A673 (cell line): ENCODE measurements around the gene HOOK2. TPM values are rescaled to one million over a fixed set of nuclear protein-coding genes. Genes with fewer than 3 reads are reported as not detected.

Experiments
- BruUV-seq: library from RNA; stranded (reverse); fragments of 400-500 nt; replicated peaks from 2 replicates; lab custom pipeline; 2021; lab: Mats Ljungman, UMichigan
- CTCF ChIA-PET: fragments of 300-600 bp; sonication (Branson Sonifier 250); formaldehyde crosslinking; loops from one replicate; lab custom pipeline; 2022; ENCODE audit warnings: antibody characterized with exemption; lab: Charles Lee
- POLR2A ChIA-PET: fragments of 300-600 bp; sonication (Branson Sonifier 250); formaldehyde crosslinking; loops from one replicate; lab custom pipeline; 2022; ENCODE audit warnings: antibody characterized with exemption; ENCODE audit not compliant: low non-redundant PET; lab: Charles Lee
- DNase-seq: peaks from one replicate; pipeline ENCODE4 v3.0.0-alpha.2; 2015; ENCODE audit warnings: low spot score
- H3K27ac ChIP-seq: fragments of 200-600 bp; sonication (generic); 2 replicates; pipeline ENCODE4 v1.5.1; 2016; ENCODE audit warnings: mixed run types, low read depth, mild to moderate bottlenecking, mixed read lengths, antibody characterized with exemption, low read length; ENCODE audit not compliant: poor library complexity, severe bottlenecking
- H3K27me3 ChIP-seq: fragments of 200-600 bp; sonication (generic); replicated peaks from 2 replicates; pipeline ENCODE4 v1.6.1; 2017; ENCODE audit warnings: mixed run types, low read depth, mild to moderate bottlenecking, mixed read lengths, antibody characterized with exemption, low read length; ENCODE audit not compliant: insufficient read depth, poor library complexity
- H3K36me3 ChIP-seq: fragments of 200-600 bp; sonication (generic); 2 replicates; pipeline ENCODE4 v1.6.1; 2016; ENCODE audit warnings: mixed run types, mild to moderate bottlenecking, mixed read lengths, antibody characterized with exemption, low read length; ENCODE audit not compliant: insufficient read depth, poor library complexity, severe bottlenecking
- H3K4me1 ChIP-seq: fragments of 200-600 bp; sonication (generic); 2 replicates; pipeline ENCODE4 v1.6.1; 2017; ENCODE audit warnings: mixed run types, mild to moderate bottlenecking, mixed read lengths, antibody characterized with exemption, low read length; ENCODE audit not compliant: insufficient read depth, poor library complexity, severe bottlenecking
- H3K4me3 ChIP-seq: fragments of 200-600 bp; sonication (generic); 2 replicates; pipeline ENCODE4 v1.5.1; 2016; ENCODE audit warnings: low read depth, mixed run types, mild to moderate bottlenecking, mixed read lengths, low read length; ENCODE audit not compliant: poor library complexity, severe bottlenecking
- H3K9me3 ChIP-seq: fragments of 200-600 bp; sonication (generic); 2 replicates; pipeline ENCODE4 v1.6.1; 2016; ENCODE audit warnings: mixed run types, low read depth, mild to moderate bottlenecking, mixed read lengths, antibody characterized with exemption, low read length; ENCODE audit not compliant: poor library complexity, severe bottlenecking
- CTCF ChIP-seq: fragments of 300-800, 200-600 bp; sonication (generic); conservative IDR thresholded peaks from 2 replicates; pipeline ENCODE4 v1.5.1; 2017; ENCODE audit warnings: low read depth, mild to moderate bottlenecking, antibody characterized with exemption, low read length, moderate library complexity, mixed read lengths
- EZH2 ChIP-seq: fragments of 200-600 bp; sonication (generic); IDR thresholded peaks from 2 replicates; pipeline ENCODE4 v1.6.1; 2017; ENCODE audit warnings: borderline replicate concordance, low read depth, mild to moderate bottlenecking, mixed read lengths, antibody characterized with exemption, low read length; ENCODE audit not compliant: poor library complexity, severe bottlenecking
- intact Hi-C: fragments of 100-400 bp; cut with micrococcal nuclease; formaldehyde crosslinking; loops from one replicate; pipeline ENCODE4 v1.10.0; 2022; ENCODE audit not compliant: unreplicated experiment
- total RNA-seq: library from RNA; stranded (reverse); gene quantifications from 2 replicates; pipeline ENCODE4 v1.2.3, GENCODE V29; 2021

Gene HOOK2
- total RNA-seq, 1 experiment from 2014 or later, result 25.8 TPM

- ChIA-PET CTCF (no interaction called here), POLR2A (interaction anchor here (0.5 kb wide), 1 partner anchor 1010 kb away, joined by 3 read pairs; no protein-coding TSS in a partner anchor)
- intact Hi-C loops, result no loop called here
- peak overlapping the region; percentile 96 for H3K27ac ChIP-seq
- no peaks in the 10 kb centered on the region for H3K36me3 ChIP-seq
- H3K4me1 ChIP-seq, result peaks cover 58% of the 10 kb centered on the region
- H3K9me3 ChIP-seq, result no peaks in the 10 kb centered on the region
- no peak overlapping the region for H3K4me3 ChIP-seq
- H3K27me3 ChIP-seq, result no peaks in the 10 kb centered on the region
- BruUV-seq, result no TSS peak
- TF ChIP-seq CTCF, result no peak
- no peak for TF ChIP-seq EZH2
- DNase-seq, result no peak
These were observed 11.0 kb upstream of the HOOK2 start for GRCh38 chr19:12786141-12786870.

- ChIA-PET POLR2A (no interaction called here), CTCF (no interaction called here)
- Histone ChIP-seq H3K27me3 (no peaks in the 10 kb centered on the region), H3K27ac (peak overlapping the region; percentile 96), H3K4me1 (peaks cover 52% of the 10 kb centered on the region), H3K36me3 (no peaks in the 10 kb centered on the region), H3K4me3 (no peak overlapping the region), H3K9me3 (no peaks in the 10 kb centered on the region)
- intact Hi-C loops, result no loop called here
- TF ChIP-seq EZH2, result no peak
- TF ChIP-seq CTCF, result no peak
- DNase-seq, result no peak
- no TSS peak for BruUV-seq
These were observed 10.2 kb upstream of the HOOK2 start for GRCh38 chr19:12785431-12786031.

GRCh38 chr19:12784871-12785430 is 9.6 kb upstream of the HOOK2 start:
- CTCF ChIA-PET, result no interaction called here
- Histone ChIP-seq H3K4me1 (peaks cover 49% of the 10 kb centered on the region), H3K27me3 (no peaks in the 10 kb centered on the region), H3K36me3 (no peaks in the 10 kb centered on the region), H3K9me3 (no peaks in the 10 kb centered on the region), H3K27ac (peak overlapping the region; percentile 96), H3K4me3 (no peak overlapping the region)
- BruUV-seq, result no TSS peak
- POLR2A ChIA-PET, result no interaction called here
- DNase-seq, result no peak
- intact Hi-C loops, result no loop called here
- TF ChIP-seq EZH2, result no peak
- no peak for TF ChIP-seq CTCF
